GM12874 (cell line): ENCODE measurements around the gene DBN1.

Source experiments
- CTCF ChIP-seq: IDR thresholded peaks from 2 replicates; pipeline ENCODE4 v1.5.1; 2011; ENCODE audit warnings: low read depth, mild to moderate bottlenecking, control low read depth, low read length, moderate library complexity; ENCODE audit not compliant: insufficient read depth

DBN1 gene

GRCh38 chr5:177509381-177509951 lies 36.0 kb upstream of the DBN1 start, which contains the start of gene DOK3:
DOK3 (minus strand) TSS chr5:177509826; CDS start chr5:177509540, 286 bp downstream.
- TF ChIP-seq CTCF: no peak

GRCh38 chr5:177508837-177509236 lies 35.4 kb upstream of the DBN1 start:
- no peak for TF ChIP-seq CTCF

DNA sequence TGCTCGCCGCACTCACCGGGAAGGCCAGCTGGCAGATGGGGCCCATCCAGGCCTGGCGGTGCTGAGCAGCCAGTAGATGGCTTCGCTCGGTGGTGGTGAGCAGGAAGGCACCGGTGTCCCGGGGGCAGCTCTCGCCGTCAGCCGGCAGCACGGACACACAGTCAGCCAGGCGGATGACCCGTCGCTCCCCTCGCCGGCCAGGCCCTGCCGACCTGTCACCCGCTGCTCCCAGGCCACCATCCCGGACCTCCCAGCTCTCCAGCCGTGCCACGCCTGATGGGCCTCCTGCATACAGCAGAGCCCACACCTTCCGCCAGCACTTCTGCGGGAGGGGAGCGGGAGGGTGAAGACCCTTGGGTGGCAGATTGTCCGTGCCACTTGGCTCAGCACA lies 34.8 kb upstream of the DBN1 start:
- no peak for TF ChIP-seq CTCF

DNA sequence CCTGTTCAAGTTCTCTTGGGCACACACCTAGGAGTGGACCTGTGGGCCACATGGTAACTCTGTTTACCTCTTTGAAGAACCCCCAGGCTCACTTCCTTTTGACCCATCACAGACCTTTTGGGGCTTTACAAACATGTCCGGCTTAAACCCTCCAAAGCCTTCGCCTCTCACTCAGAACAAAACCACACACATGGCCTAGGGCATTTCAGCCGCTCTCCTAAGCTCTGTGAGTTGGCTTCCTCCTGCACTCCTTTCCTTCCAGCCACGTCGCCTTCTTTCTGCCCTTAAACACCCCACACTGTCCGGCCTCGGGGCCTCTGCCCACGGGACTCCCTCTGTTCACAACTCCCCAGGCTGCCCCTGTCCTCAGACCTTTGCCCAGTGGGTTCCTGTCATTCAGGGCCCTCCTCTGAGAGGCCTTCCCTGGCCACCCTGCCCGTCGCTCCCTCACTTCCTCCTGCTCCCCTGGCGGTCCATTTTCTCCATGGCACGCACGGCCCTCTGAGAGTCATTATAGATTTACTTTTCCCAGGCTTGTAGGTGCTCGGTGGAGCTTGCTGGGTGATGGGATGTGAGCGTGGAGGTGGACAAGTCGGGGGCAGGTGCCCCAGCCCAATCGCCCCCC lies 34.3 kb upstream of the DBN1 start:
- TF ChIP-seq CTCF: peak; percentile 29; the same call in 1 of the 2 replicates

GRCh38 chr5:177507165-177507564 lies 33.7 kb upstream of the DBN1 start:
- peak; percentile 32; the same call in 1 of the 2 replicates for TF ChIP-seq CTCF

DNA sequence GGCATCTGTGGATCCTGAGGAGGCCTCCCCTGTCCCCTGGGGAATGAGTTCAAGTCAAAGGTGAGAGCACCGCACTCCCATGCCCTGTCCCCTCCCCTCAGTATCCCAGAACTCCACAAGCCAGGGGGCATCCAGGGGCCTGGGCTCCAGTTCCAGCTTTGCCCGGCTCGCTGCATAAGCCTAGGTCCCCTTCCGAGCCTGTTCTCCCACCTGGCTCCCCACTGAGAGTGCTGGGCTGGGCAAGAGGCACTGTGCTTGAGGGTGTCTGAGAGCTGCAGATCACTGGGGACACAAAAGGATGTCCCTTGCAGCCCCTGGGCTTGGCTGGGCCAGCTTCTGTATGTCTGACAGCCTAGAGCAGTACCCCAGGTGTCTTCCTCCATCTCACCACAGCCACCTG lies 31.6 kb upstream of the DBN1 start:
- TF ChIP-seq CTCF: no peak

DNA sequence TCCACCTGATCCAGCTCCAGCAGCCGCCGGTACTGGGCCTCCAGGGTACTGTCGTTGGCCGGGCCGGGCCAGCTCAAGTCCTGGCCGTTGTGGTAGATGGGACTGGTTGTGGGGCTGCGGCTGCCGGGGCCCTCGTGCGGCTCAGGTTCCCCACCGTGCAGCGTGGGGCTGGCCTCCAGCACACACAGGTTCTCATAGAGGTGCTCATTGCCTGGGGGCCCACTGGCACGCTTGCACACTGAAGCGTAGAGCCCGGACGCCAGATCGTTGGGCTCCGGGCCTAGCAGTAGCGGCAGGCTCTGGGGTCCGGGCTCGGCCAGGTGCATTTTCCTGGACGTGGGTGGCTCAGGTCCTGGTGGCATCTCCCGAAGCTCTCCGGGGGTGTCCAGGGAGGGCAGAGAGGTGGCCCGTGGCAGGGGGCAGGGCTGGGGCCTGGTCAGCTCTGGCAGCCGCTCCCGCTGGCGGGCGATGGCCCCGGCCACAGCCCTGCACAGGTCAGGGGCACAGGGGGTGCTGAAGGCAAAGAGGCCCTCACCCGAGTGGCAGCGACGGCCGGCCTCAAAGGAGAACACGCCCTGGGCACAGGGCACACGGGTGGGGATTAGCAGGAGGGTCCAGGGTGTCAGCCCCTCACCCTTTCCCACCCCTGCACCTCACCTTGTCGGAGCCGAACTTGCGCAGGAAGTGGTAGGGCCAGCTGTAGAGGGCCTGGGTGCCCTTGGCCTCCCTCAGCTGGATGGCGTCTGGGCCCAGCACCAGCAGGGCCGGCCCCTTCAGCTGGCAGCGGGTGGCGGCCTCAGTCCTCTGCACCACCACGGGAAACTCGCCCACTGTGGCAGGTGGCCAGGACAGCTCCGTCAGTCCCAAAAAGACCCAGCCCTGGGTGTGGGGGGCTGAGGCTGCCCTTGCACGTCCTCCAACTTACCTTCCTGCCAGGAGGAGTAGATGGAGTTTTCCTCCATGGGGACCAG lies 30.9 kb upstream of the DBN1 start:
- no peak for TF ChIP-seq CTCF
